Measurements from ENCODE around the gene GNB1L.

Gene GNB1L

GRCh38 chr22:19900707-19901436, 46.2 kb upstream of the GNB1L start:
- TF ChIP-seq POLR2AphosphoS5 (IDR thresholded peaks at IDR 0.05; ENCODE audit: low read depth) (no peak), GABPA (IDR thresholded peaks at IDR 0.05; ENCODE audit: low read depth) (no peak), SPI1 (IDR thresholded peaks at IDR 0.05; ENCODE audit: borderline replicate concordance, low read depth) (no peak)
- no peak for DNase-seq (ENCODE audit: low read depth in 1 of 2, low spot score in 1 of 2)
- Histone ChIP-seq H3K27ac (replicated peaks) (no peak overlapping the region), H3K4me3 (replicated peaks; ENCODE audit: insufficient read depth, low read length) (no peak overlapping the region), H3K27me3 (ENCODE audit: insufficient read depth, poor library complexity, severe bottlenecking) (no peaks in the 10 kb centered on the region)

DNA sequence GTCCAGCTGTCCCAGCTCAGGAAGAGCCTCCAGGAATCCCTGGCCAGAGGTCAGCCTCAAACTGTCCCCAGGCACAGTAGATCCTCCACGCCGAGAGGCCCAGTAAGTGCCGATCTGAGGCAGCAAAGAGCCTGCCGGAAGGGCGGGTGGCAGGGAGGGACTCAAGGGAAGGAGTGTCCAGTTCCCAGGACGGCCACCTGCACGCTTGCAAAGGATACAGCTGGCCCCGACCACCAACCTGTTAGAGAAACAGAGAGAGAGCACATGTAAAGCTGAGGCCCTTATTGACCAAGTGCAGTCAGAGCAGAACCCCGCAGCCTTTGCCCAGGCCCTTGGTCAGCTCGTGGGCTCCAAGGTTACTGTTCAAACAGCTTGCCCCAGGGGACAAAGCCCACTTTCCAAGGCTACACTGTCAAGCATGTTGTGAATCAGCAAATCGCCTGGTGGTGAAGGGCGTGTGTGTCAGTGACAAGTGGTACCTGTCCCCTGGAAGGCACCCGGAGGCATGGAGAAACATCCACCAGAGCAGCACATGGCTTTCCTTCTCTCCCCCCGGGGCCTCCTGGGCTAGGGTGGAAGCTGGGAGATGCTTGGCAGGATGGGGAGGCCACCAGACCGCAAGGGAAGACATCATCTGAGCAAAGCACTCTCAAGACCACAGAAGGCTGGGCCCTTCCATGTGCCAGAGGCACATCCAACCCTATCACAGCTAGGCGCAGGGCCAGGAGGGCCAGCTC, 44.3 kb upstream of the GNB1L start:
- Histone ChIP-seq H3K4me3 (replicated peaks; ENCODE audit: insufficient read depth, low read length) (no peak overlapping the region), H3K27ac (replicated peaks) (no peak overlapping the region), H3K27me3 (ENCODE audit: insufficient read depth, poor library complexity, severe bottlenecking) (no peaks in the 10 kb centered on the region)
- DNase-seq (ENCODE audit: low read depth in 1 of 2, low spot score in 1 of 2) = no peak
- TF ChIP-seq, protein P1, sequence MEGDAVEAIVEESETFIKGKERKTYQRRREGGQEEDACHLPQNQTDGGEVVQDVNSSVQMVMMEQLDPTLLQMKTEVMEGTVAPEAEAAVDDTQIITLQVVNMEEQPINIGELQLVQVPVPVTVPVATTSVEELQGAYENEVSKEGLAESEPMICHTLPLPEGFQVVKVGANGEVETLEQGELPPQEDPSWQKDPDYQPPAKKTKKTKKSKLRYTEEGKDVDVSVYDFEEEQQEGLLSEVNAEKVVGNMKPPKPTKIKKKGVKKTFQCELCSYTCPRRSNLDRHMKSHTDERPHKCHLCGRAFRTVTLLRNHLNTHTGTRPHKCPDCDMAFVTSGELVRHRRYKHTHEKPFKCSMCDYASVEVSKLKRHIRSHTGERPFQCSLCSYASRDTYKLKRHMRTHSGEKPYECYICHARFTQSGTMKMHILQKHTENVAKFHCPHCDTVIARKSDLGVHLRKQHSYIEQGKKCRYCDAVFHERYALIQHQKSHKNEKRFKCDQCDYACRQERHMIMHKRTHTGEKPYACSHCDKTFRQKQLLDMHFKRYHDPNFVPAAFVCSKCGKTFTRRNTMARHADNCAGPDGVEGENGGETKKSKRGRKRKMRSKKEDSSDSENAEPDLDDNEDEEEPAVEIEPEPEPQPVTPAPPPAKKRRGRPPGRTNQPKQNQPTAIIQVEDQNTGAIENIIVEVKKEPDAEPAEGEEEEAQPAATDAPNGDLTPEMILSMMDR (IDR thresholded peaks at IDR 0.05; ENCODE audit: insufficient read depth, low read length) = no peak
- TF ChIP-seq POLR2AphosphoS5 (IDR thresholded peaks at IDR 0.05; ENCODE audit: low read depth) = no peak
- no peak for TF ChIP-seq GABPA (IDR thresholded peaks at IDR 0.05; ENCODE audit: low read depth)
- no peak for TF ChIP-seq REST (IDR thresholded peaks at IDR 0.05; ENCODE audit: insufficient replicate concordance, low read depth)
- no peak for TF ChIP-seq SPI1 (IDR thresholded peaks at IDR 0.05; ENCODE audit: borderline replicate concordance, low read depth)

DNA sequence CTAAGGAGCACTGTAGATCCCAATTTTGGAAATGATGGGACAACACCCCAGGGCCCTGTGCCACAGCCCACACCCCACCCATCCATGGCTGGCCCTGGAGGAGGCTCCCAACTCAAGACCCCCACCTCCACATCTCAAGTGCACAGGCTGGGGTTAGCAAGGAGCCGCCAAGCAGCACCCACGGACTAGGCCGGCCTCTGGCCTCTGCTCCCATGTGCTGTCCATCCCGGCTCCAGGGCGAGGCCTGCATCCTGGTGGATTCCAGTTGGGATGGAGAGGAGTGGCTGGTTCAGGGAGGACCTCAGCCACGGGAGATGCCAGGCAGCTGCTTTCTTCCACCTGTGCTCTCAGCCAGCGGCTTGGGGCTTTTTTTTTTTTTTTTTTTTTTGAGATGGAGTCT, 43.5 kb upstream of the GNB1L start:
- H3K27me3 ChIP-seq (ENCODE audit: insufficient read depth, poor library complexity, severe bottlenecking) = no peaks in the 10 kb centered on the region
- H3K4me3 ChIP-seq (replicated peaks; ENCODE audit: insufficient read depth, low read length) = no peak overlapping the region
- TF ChIP-seq POLR2AphosphoS5 (IDR thresholded peaks at IDR 0.05; ENCODE audit: low read depth) (no peak), REST (IDR thresholded peaks at IDR 0.05; ENCODE audit: insufficient replicate concordance, low read depth) (no peak)
- TF ChIP-seq, protein P1 (IDR thresholded peaks at IDR 0.05; ENCODE audit: insufficient read depth, low read length) = no peak
- DNase-seq (ENCODE audit: low read depth in 1 of 2, low spot score in 1 of 2) = no peak
- no peak overlapping the region for H3K27ac ChIP-seq (replicated peaks)

GRCh38 chr22:19897726-19898125, 43.1 kb upstream of the GNB1L start:
- no peak for DNase-seq (ENCODE audit: low read depth in 1 of 2, low spot score in 1 of 2)
- Histone ChIP-seq H3K27me3 (ENCODE audit: insufficient read depth, poor library complexity, severe bottlenecking) (no peaks in the 10 kb centered on the region), H3K4me3 (replicated peaks; ENCODE audit: insufficient read depth, low read length) (no peak overlapping the region), H3K27ac (replicated peaks) (no peak overlapping the region)
- TF ChIP-seq REST (IDR thresholded peaks at IDR 0.05; ENCODE audit: insufficient replicate concordance, low read depth) (no peak), SPI1 (IDR thresholded peaks at IDR 0.05; ENCODE audit: borderline replicate concordance, low read depth) (no peak), POLR2AphosphoS5 (IDR thresholded peaks at IDR 0.05; ENCODE audit: low read depth) (no peak), GABPA (IDR thresholded peaks at IDR 0.05; ENCODE audit: low read depth) (no peak)
- TF ChIP-seq, protein P1 (IDR thresholded peaks at IDR 0.05; ENCODE audit: insufficient read depth, low read length) = no peak
